T-helper 2 cell treated with Interferon-gamma antibody and Interleukin-4, amounts not matched to agents 5 μg/mL and 100 μg/mL, for 36 hours (primary cell): Measurements from ENCODE around the gene CD274.
"Not testable (repeated sequence)": the region's sequence is repeated elsewhere in the genome, so short reads cannot be mapped to it uniquely, and the experiment has no call there.

Experiments
- DNase-seq: peaks from one replicate; pipeline ENCODE4 v3.0.0; 2021; ENCODE audit warnings: low spot score
- H3K27ac Mint-ChIP-seq: one replicate; pipeline ENCODE4 v1.8.0; 2021; ENCODE audit warnings: mild to moderate bottlenecking, mixed read lengths
- H3K27me3 Mint-ChIP-seq: one replicate; pipeline ENCODE4 v1.8.0; 2021; ENCODE audit warnings: low read depth, mixed read lengths
- H3K36me3 Mint-ChIP-seq: one replicate; pipeline ENCODE4 v1.8.0; 2021; ENCODE audit warnings: low read depth, mixed read lengths
- H3K4me1 Mint-ChIP-seq: one replicate; pipeline ENCODE4 v1.8.0; 2021; ENCODE audit warnings: low read depth, mixed read lengths
- H3K4me3 Mint-ChIP-seq: one replicate; pipeline ENCODE4 v1.8.0; 2022; ENCODE audit warnings: mild to moderate bottlenecking, moderate library complexity, mixed read lengths
- H3K9me3 Mint-ChIP-seq: one replicate; pipeline ENCODE4 v1.8.0; 2021; ENCODE audit warnings: mixed read lengths

Gene CD274

GRCh38 chr9:5466766-5467165 is 16.4 kb downstream of the CD274 start:
- Mint-ChIP-seq H3K4me3 (no peak overlapping the region), H3K36me3 (peaks cover 62% of the 10 kb centered on the region), H3K27me3 (no peaks in the 10 kb centered on the region), H3K9me3 (no peaks in the 10 kb centered on the region), H3K27ac (no peak overlapping the region), H3K4me1 (peaks cover 7% of the 10 kb centered on the region)
- DNase-seq = no peak

- H3K4me3 Mint-ChIP-seq = no peak overlapping the region
- H3K4me1 Mint-ChIP-seq = peaks cover 5% of the 10 kb centered on the region
- DNase-seq = no peak
- H3K36me3 Mint-ChIP-seq = peaks cover 50% of the 10 kb centered on the region
- no peak overlapping the region for H3K27ac Mint-ChIP-seq
- no peaks in the 10 kb centered on the region for H3K27me3 Mint-ChIP-seq
- peaks cover 9% of the 10 kb centered on the region for H3K9me3 Mint-ChIP-seq
Measured at GRCh38 chr9:5468850-5469249, 18.5 kb downstream of the CD274 start.

- H3K4me1 Mint-ChIP-seq = peaks cover 5% of the 10 kb centered on the region
- peaks cover 9% of the 10 kb centered on the region for H3K9me3 Mint-ChIP-seq
- no peak for DNase-seq
- no peak overlapping the region for H3K27ac Mint-ChIP-seq
- H3K27me3 Mint-ChIP-seq = no peaks in the 10 kb centered on the region
- no peak overlapping the region for H3K4me3 Mint-ChIP-seq
- peaks cover 40% of the 10 kb centered on the region for H3K36me3 Mint-ChIP-seq
Measured at GRCh38 chr9:5470122-5470521, 19.8 kb downstream of the CD274 start.

- Mint-ChIP-seq H3K36me3 (peaks cover 36% of the 10 kb centered on the region), H3K9me3 (peaks cover 13% of the 10 kb centered on the region), H3K27ac (no peak overlapping the region), H3K4me3 (no peak overlapping the region), H3K4me1 (peaks cover 5% of the 10 kb centered on the region), H3K27me3 (no peaks in the 10 kb centered on the region)
- no peak for DNase-seq
Measured at GRCh38 chr9:5470816-5471215, 20.5 kb downstream of the CD274 start.

GRCh38 chr9:5475611-5476010 is 25.3 kb downstream of the CD274 start:
- not testable (repeated sequence) for H3K36me3 Mint-ChIP-seq, H3K27me3 Mint-ChIP-seq, H3K4me1 Mint-ChIP-seq, DNase-seq, H3K27ac Mint-ChIP-seq, H3K4me3 Mint-ChIP-seq
- H3K9me3 Mint-ChIP-seq = peaks cover 20% of the 10 kb centered on the region

GRCh38 chr9:5478206-5478605 is 27.9 kb downstream of the CD274 start:
- H3K9me3 Mint-ChIP-seq = peaks cover 18% of the 10 kb centered on the region
- H3K4me1 Mint-ChIP-seq = peaks cover 3% of the 10 kb centered on the region
- peak; percentile 40 for DNase-seq
- H3K27me3 Mint-ChIP-seq = no peaks in the 10 kb centered on the region
- peaks cover 3% of the 10 kb centered on the region for H3K36me3 Mint-ChIP-seq
- no peak overlapping the region for H3K27ac Mint-ChIP-seq
- H3K4me3 Mint-ChIP-seq = no peak overlapping the region

- Mint-ChIP-seq H3K9me3 (peaks cover 11% of the 10 kb centered on the region), H3K36me3 (peaks cover 3% of the 10 kb centered on the region), H3K4me3 (no peak overlapping the region), H3K4me1 (peaks cover 3% of the 10 kb centered on the region), H3K27ac (no peak overlapping the region), H3K27me3 (no peaks in the 10 kb centered on the region)
- no peak for DNase-seq
Measured at GRCh38 chr9:5479994-5480694, 29.8 kb downstream of the CD274 start.

GRCh38 chr9:5480919-5481318 is 30.6 kb downstream of the CD274 start:
- Mint-ChIP-seq H3K9me3 (peaks cover 8% of the 10 kb centered on the region), H3K4me3 (no peak overlapping the region), H3K4me1 (peaks cover 3% of the 10 kb centered on the region), H3K27ac (no peak overlapping the region), H3K27me3 (no peaks in the 10 kb centered on the region), H3K36me3 (peaks cover 1% of the 10 kb centered on the region)
- DNase-seq = no peak

- no peaks in the 10 kb centered on the region for H3K27me3 Mint-ChIP-seq
Measured at GRCh38 chr9:5481322-5482040, 31.1 kb downstream of the CD274 start.

GRCh38 chr9:5482194-5482593 is 31.9 kb downstream of the CD274 start:
- peaks cover 3% of the 10 kb centered on the region for H3K4me1 Mint-ChIP-seq
- no peaks in the 10 kb centered on the region for H3K27me3 Mint-ChIP-seq
- no peak for DNase-seq

More at GRCh38 chr9:5481322-5482040, 31.1 kb downstream of the CD274 start:
- no peak overlapping the region for H3K27ac Mint-ChIP-seq
- H3K9me3 Mint-ChIP-seq = peaks cover 5% of the 10 kb centered on the region
- peaks cover under 1% of the 10 kb centered on the region for H3K36me3 Mint-ChIP-seq
- H3K4me1 Mint-ChIP-seq = peaks cover 3% of the 10 kb centered on the region
- no peak overlapping the region for H3K4me3 Mint-ChIP-seq
- DNase-seq = no peak

GRCh38 chr9:5483306-5483705 is 33.0 kb downstream of the CD274 start:
- peaks cover 1% of the 10 kb centered on the region for H3K4me1 Mint-ChIP-seq
- H3K4me3 Mint-ChIP-seq = no peak overlapping the region
- no peaks in the 10 kb centered on the region for H3K27me3 Mint-ChIP-seq
- no peaks in the 10 kb centered on the region for H3K36me3 Mint-ChIP-seq
- H3K9me3 Mint-ChIP-seq = peaks cover 4% of the 10 kb centered on the region
- DNase-seq = no peak
- no peak overlapping the region for H3K27ac Mint-ChIP-seq

More at GRCh38 chr9:5482194-5482593, 31.9 kb downstream of the CD274 start:
- Mint-ChIP-seq H3K9me3 (peaks cover 4% of the 10 kb centered on the region), H3K4me3 (no peak overlapping the region), H3K27ac (no peak overlapping the region), H3K36me3 (no peaks in the 10 kb centered on the region)

- DNase-seq = no peak
- Mint-ChIP-seq H3K4me1 (peaks cover 9% of the 10 kb centered on the region), H3K36me3 (no peaks in the 10 kb centered on the region), H3K4me3 (no peak overlapping the region), H3K27ac (no peak overlapping the region), H3K27me3 (no peaks in the 10 kb centered on the region), H3K9me3 (no peaks in the 10 kb centered on the region)
Measured at GRCh38 chr9:5485378-5486085, 35.2 kb downstream of the CD274 start.

- Mint-ChIP-seq H3K4me3 (no peak overlapping the region), H3K27ac (no peak overlapping the region), H3K27me3 (no peaks in the 10 kb centered on the region), H3K4me1 (peaks cover 9% of the 10 kb centered on the region), H3K36me3 (no peaks in the 10 kb centered on the region), H3K9me3 (no peaks in the 10 kb centered on the region)
- no peak for DNase-seq
Measured at GRCh38 chr9:5486988-5487387, 36.6 kb downstream of the CD274 start.
